NCI-H524 treated with DMSO at 0.1 percent for 48 hours (cell line): ENCODE data around the gene ANGEL2.
"Not testable (repeated sequence)": the region's sequence is repeated elsewhere in the genome, so short reads cannot be mapped to it uniquely, and the experiment has no call there.

Source experiments
- DNase-seq: peaks from one replicate; lab custom pipeline; 2025; lab: John Stamatoyannopoulos, UW

ANGEL2 gene, protein sequence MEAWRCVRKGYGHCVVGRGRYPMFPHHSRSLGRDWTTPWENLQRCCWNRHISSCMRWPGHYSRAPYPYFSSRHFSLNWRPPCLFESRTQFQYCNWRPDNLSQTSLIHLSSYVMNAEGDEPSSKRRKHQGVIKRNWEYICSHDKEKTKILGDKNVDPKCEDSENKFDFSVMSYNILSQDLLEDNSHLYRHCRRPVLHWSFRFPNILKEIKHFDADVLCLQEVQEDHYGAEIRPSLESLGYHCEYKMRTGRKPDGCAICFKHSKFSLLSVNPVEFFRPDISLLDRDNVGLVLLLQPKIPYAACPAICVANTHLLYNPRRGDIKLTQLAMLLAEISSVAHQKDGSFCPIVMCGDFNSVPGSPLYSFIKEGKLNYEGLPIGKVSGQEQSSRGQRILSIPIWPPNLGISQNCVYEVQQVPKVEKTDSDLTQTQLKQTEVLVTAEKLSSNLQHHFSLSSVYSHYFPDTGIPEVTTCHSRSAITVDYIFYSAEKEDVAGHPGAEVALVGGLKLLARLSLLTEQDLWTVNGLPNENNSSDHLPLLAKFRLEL

DNA sequence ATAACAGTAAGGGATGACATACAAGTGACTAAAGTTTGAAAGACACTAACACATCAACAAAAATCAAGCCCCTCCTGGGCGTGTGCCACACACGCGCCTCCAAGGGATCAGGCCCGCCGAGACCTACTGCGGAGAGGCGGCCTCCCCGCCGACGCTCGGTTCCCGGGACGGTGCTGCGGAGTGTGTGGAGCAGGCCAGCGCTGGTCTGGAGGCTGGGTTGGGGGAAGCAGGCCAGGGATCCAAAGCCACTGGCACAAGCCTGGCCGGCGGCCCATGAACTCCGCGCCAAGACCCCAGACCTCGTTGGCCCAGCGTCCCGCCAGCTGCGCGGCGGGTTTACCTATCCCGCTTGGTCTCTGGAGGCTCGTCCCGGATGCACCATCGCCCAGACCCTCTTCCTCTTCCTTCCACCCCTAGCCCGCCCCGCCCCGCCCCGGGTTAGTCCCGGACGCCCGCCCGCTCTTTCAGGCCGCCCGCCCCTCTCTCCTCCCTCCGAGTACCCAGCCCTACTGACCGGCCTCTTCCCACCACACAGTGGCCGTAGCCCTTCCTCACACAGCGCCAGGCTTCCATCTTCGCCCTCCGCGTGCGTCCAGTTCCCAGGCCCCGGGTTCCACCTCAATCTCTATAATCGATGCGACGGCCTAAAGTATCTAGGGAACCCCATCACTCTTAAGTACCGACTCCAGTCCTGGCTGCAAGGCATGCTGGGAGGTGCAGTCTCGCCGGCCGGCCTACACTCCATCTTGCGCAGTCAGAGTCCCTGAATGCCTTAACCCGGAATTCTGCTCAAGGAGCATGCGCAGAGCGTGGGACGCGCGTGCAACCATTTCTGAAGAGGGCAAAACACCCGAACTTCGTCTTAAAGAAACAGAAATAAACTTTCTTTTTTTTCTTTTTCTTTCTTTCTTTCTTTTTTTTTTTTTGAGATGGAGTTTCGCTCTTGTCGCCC is at the start of gene ANGEL2:
Gene ANGEL2, minus strand, starts transcription at position 769 of the 952 bp plus-strand sequence. Its CDS starts 196 bp downstream, at position 573.
- peak; percentile 75 for DNase-seq

DNA sequence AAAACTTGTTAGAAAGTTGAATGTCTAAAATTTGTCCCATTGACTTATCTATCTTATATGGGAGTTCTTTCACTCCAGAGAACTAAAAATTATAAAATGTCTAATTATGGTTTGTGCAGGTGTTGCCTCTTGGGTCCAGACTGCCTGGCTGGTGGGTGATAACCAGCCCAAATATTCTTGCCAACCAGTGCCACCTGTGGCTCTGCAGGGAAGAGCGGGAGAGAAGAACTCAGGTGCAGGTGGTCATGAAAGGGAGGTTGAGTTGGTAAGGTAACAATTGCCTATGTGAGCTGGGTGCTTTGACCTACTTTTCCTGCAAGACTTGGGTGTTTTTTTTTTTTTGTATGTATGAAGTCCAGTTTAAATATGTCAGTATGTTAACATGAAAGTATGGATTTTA is 45.6 kb upstream of the ANGEL2 start:
- no peak for DNase-seq

DNA sequence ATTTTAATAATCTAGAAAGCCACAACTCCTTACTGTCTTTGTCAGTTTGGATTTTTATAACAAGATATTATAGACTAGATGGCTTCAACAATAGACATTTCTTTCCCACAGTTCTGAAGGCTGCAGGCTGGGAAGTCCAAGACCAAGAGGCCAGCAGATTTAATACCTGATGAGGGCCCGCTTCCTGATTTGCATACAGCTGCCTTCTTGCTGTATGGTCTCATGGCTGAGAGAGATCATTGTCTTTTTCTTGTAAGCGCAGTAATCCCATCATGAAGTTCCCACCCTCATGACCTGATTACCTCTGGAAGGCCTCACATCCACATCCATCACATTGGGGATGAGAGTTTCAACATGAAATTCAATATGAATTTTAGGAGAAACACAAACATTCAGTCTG is 45.2 kb upstream of the ANGEL2 start:
- no peak for DNase-seq

DNA sequence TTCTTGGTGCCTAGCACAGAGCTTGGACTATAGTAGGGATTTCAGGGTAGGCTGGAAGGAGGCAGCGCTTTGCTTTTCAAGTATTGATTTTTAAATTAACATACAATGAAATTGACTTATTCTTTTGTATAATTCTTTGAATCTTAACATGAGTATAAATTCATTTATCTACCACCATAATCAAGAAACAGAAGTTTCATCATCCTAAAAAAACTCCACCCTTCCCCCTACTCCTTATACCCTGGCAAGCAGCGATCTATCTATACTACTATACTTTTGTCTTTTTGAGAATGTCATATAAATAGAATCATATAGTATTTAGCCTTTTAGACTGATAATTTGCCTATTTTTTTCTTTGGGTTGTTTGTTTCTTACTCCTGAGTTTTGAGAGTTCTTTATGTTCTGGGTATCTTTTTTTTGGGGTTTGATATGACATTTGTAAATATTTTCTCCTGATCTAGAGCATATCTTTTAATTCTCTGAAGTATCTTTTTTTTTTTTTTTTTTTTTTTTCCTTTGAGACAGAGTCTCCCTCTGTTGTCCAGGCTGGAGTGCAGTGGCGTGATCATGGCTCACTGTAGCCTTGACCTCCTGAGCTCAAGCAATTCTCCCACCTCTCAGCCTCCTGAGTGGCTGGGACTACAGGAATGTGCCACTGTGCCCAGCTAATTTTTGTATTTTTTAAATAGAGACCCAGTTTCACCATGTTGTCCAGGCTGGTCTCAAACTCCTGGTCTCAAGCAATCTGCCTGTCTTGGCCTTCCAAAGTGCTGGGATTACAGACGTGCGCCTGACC is 41.8 kb upstream of the ANGEL2 start:
- DNase-seq: no peak

DNA sequence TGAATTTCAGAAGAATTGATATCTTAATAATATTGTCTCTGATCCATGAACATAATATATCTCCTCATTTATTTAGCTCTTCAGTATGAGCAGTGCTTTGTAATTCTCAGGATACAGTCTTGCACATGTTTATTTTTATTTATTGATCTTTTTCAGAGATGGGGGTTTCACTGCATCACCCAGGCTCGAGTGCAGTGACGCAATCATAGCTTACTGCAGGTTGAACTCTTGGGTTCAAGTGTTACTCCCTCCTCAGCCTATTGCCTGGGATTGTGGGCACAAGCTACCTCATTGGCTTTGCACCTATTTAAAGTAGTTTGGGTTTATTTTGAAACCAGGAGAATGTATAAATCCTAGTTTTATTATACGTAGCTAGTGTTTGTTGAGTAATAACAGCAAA is 40.1 kb upstream of the ANGEL2 start:
- no peak for DNase-seq

DNA sequence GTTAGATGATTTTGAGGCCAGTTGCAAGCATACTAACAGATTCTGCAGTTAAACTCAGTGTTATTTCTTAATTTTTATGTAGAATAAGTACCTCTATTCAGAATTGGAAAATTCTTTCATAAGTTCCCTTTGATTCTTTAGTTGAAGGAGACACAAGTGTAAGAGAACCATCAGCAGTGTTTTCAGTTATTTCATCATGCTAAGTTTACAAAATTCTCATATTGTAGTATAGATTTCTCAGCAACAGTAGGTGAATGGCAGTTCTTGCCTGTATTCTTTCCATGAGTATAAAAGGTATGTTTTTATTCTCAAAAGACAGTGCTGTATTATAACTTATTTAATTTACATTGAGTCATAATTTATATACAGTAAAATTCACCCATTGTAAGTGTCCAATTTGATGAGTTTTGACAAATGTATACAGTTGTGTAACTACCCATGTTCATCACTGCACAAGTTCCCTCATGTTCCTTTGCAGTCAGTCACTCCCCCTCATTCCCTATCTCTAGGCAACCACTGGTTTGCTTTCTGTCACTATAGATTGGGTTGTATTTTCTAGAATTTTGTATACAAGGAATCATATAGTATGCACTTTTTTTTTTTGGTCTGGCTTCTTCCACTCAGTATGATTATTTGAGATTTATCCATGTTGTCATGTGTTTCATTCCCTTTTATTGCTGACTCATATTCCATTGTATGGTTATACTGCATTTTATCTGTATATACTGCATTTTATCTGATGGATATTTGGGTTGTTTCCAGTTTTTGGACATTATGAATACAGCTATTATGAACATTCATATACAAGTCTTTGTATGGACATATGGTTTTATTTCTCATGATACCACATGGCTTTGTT is 39.3 kb upstream of the ANGEL2 start:
- DNase-seq: no peak

DNA sequence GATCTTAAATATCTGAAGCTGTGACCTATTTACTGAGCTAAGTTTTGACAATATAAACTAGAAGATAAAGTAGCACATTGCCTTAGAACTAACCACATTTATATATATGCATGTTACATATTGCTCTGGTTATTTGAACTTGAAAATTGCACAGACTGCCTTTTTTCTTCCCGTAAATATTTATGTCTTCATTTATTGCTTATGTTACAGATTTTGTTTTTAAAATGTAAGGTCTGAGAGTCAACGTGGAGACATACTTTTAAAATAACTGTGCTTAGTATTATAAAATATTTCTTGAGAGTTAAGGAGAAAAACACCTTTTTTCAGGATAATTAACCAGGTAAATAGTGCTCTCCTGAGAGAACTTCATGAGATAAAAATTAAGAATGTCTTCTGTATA is 38.5 kb upstream of the ANGEL2 start:
- DNase-seq: no peak

DNA sequence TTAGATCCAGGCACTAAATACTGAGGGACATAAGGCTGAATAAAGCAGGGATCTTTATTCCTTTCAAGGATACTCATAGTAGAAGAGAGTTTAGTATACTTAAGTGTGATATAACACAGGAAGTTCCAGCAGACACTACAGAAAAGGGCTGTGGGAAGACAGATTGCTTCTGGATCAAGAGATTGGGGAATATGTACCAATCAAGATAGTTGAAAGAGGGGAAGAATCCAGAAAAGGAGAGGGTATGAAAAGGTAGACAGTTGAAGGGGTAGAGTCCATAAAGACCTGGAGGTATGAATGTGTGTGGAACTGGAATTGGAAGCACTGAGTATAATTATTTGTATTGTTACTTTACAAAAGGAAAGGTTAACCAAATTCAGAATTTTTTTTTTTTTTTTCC is 37.8 kb upstream of the ANGEL2 start:
- DNase-seq: no peak

DNA sequence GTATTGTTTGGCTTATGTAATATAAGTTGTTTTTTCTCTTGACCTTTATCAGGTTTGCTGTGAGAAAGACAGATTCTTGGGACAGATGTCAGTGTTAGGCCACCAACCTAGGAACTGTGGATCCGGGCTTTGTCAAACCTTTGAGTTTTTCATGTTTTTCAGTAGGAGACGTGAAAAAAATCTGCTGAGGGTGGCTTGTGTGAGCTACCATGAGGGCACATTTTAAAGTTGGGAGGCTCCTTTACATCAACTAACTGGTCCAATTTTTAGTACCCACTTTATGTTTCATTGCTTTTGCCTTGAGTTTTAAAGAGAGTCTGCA is 36.2 kb upstream of the ANGEL2 start:
- DNase-seq: no peak

DNA sequence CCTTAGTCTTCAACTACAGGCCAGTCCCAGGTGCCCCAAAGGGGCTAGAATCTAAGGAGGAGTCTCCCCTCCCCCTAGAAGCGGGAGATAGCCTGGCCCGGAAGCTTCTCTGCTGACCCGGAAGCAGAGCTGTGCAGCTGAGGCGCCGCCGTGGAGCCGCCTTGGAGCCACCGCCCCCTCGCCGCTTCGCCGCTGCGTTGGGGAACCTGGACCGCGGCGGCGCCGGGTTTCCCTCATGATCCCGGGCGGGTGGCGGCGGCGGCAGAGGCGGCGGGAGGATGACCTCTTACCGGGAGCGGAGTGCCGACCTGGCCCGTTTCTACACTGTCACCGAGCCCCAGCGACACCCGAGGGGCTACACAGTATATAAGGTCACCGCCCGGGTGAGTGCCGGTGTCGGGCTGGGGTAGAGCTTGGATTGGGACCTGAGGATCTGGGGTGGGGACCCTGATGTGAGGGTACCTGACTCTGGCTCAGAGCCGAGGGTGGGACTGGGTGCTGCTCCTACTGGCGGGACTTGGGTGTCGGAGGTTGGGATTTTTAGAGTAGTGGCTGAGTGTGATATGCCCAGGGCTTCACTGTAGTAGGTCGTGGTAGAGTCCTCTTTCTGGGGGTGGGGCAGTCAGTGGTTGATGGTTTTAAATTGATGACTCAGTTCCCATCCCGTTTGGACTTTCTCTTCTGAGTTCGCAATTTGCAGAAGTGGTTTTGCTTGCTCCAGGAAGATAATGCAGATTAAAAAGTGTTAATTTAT is 35.6 kb upstream of the ANGEL2 start, which contains the start of gene RPS6KC1:
Gene RPS6KC1, plus strand, starts transcription at position 115 of the 754 bp plus-strand sequence. Its CDS starts 164 bp downstream, at position 279.
- peak; percentile 62 for DNase-seq

DNA sequence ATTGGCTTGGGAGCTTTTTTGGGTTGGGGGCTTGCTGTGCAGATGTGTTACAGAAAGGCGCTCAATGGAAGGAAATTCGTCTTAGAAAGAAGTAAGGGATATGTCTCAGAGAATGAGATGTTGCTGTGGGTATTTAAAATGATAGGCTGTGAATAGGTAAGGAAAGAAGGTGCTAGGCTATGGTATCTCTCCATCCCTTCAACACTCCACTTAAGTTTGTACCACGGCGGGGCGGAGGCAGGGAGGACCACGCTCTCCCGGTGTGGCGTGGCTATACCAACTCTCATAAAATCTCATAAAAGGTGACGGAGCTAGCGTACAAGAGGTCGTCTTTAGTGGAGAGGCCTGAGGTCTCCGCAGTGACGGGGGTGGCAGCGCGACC is 35.1 kb upstream of the ANGEL2 start:
- DNase-seq: no peak

DNA sequence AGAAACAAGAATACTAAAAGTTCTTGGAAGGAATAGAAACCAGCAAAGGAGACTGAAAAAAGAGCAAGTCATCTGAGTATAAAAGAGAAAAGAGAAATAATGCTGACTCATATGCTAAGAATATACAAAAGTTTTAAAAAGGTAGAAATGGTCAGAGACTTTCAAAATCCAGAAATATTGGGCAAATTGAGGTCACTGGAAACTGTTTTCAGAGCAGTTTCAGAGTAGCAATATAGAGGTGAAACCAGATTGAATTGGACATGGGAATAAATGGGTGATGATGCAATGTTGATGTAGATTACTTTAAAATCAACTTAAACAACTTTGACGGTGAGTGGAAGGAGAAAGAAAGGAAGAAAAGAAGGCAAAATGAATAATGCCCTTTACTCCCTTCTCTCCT is 33.6 kb upstream of the ANGEL2 start:
- no peak for DNase-seq

DNA sequence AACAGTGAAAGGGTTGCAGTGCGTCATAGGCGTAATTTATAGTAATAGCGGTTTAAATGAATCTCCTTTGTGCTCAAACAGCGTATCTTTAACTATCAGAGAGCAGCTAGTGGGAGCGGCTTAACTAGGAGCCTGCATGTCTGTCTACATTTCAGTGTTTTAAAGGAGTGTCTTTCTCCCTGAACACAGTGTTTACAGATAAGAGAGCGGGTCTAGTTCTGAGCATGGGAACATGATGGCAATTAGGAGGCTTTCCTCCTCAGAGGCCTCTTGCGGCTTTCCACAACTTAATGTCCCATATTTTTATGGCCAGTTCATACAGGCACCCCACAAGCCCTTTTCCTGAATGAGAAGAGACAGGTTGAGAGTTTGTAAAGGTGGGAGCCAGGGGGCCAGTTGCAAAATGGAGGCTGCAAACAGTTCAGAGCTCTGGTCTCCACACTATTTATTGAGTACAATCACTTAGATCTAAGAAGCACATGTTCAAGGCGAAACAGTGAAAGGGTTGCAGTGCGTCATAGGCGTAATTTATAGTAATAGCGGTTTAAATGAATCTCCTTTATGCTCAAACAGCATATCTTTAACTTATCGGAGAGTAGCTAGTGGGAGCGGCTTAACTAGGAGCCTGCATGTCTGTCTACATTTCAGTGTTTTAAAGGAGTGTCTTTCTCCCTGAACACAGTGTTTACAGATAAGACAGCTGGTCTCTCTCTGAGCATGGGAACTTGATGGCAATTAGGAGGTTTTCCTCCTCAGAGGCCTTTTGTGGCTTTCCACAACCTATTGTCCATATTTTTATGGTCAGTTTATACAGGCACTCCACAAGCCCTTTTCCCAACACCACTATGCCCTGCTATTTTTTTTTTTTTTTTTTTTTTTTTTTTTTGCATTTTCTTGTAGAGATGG is 29.9 kb upstream of the ANGEL2 start:
- DNase-seq: not testable (repeated sequence)

DNA sequence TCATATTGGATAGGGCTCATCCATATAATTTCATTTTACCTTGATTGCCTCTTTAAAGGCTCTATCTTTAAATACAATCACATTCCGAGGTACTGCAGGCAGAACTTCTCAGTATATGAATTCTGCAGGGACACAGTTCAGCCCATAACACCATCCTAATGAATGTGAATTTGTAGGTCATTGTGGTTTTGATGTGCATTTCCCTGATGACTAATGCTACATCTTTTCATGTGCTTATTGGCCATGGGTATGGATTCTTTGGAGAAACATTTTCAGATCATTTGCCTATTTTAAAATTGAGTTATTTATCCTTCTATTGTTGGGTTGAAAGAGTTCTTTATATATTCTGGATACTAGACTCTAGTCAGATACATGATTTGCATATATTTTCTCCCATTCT is 25.8 kb upstream of the ANGEL2 start:
- DNase-seq: no peak

DNA sequence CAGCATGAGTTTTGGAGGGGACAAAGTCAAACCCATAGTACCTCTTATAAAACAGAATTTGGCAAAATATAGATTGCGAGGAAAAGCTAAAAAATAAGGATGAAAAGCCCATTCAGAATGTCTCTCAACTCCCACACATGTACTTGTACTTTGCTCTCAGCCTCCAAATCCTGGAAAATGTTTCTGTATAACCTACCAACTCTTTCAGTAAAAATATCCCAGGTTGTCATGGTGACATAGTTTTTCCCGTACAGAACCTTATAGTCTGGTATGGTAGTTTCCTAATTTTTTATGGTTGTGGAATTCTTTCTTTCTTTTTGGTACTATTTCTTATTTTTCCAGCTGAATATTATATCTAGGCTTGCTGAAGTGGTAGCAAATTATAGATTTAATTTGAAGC is 19.9 kb upstream of the ANGEL2 start:
- DNase-seq: no peak

DNA sequence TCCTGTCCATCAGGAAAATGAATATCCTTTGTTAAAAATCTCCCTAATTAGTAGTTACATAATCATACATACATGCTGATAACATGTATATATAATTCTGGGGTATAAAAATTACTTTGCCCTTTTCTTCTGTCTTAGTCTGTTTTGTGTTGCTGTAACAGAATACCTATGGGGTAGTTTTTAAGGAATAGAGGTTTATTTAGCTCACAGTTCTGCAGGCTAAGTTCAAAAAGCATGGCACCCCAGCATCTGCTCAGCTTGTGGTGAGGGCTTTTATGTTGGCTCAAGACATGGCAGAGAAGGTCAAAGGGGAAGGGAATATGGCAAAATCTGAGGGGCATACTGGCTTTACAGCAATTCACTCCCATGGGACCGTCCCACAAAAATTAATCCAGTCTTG is 19.0 kb upstream of the ANGEL2 start:
- DNase-seq: no peak

DNA sequence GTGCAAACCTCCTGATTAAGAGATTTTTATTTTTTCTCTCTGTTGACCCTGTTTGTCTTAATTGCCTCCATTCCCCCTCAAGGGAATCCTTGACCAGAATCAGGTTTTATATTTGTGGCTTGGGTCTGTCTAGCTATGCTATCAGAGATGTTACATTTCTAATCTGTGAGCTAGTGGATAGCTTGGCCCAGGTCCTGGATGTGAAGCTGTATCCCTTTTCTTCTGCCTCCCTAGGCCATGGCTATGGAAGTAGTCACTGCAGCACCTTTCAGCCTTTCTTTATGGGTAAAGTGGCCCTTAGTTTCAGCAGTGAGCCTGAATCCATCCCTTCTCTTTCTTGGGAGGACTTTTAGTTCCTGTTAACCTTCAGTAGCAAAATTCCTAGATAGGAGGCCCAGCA is 17.0 kb upstream of the ANGEL2 start:
- no peak for DNase-seq

DNA sequence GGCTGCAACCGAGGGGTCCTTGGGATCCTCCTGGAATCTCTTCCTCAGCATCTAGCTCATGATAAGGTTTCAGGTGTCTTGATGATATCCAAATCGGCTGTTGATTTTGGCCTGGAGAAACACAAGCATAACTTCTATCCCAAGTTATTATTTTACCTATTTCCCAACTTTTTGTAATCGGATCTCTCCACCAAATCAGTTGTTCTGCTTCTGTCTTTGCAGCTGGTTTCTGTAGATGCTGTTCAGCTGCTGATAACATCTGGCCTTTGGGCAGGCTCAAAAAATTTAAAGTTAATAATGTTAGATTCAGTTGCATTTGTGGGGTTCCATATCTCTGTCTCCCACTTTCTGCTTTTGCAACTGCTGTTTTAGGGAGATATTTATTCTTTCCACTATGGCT is 11.4 kb upstream of the ANGEL2 start:
- DNase-seq: not testable (repeated sequence)

DNA sequence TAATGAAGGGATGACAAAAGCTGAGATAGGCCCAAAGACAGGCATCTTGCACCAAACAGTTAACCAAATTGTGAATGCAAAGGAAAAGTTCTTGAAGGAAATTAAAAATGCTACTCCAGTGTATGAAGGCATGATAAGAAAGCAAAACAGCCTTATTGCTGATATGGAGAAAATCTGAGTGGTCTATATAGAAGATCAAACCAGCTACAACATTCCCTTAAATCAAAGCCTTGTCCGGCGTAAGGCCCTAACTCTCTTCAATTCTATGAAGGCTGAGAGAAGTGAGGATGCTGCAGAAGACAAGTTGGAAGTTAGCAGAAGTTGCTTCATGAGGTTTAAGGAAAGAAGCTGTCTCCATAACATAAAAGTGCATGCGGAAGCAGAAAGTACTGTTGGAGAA is 4.3 kb upstream of the ANGEL2 start:
- DNase-seq: no peak
